ENCODE measurements around the gene SH3D21.

DNA sequence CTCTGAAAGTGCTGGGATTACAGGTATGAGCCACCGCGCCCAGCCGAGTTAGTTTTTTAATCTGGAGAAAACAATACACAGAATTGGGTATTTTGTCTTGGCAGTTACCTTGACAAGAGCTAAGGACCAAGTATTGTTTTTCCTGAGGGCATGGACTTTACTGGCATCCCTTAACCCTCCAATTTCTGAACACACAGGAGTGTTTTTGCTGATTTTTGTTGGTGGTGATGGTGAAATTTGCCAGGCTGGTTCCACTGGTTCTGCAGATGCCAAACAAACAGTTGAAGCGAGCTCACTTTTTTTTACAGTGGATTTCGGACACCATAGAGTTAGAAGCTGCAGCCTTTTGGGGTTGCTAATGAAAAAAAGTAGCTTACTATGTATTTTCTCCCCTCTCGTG, 37.2 kb upstream of the SH3D21 start:
- TF ChIP-seq, protein P1, sequence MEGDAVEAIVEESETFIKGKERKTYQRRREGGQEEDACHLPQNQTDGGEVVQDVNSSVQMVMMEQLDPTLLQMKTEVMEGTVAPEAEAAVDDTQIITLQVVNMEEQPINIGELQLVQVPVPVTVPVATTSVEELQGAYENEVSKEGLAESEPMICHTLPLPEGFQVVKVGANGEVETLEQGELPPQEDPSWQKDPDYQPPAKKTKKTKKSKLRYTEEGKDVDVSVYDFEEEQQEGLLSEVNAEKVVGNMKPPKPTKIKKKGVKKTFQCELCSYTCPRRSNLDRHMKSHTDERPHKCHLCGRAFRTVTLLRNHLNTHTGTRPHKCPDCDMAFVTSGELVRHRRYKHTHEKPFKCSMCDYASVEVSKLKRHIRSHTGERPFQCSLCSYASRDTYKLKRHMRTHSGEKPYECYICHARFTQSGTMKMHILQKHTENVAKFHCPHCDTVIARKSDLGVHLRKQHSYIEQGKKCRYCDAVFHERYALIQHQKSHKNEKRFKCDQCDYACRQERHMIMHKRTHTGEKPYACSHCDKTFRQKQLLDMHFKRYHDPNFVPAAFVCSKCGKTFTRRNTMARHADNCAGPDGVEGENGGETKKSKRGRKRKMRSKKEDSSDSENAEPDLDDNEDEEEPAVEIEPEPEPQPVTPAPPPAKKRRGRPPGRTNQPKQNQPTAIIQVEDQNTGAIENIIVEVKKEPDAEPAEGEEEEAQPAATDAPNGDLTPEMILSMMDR (IDR thresholded peaks at IDR 0.05; ENCODE audit: low read depth, low read length) = no peak
- no peak for TF ChIP-seq EZH2phosphoT487 (IDR thresholded peaks at IDR 0.05; ENCODE audit: low read depth)

Measured in OCI-LY3 (cell line).